ENCODE measurements around the gene ETFB.

DNA sequence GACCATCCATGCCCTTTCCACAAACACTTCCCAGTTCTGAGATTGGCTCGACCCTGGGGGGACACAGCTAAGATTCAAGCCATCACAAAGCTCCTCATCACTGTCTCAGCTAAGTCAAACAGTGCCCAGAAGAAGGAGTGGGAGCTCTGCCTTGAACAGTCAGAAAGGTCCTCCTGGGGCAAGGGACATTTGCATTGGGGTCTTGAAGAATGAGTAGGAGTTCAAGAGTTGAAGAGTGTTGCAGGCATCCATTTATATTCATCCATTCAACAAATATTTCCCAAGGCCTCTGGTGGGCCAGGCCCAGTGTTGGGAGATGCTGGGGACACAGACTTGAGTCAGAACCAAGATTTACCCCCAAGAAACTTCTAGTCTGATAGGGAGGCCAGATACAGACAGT lies 48.2 kb downstream of the ETFB start:
- TF ChIP-seq, protein P1, sequence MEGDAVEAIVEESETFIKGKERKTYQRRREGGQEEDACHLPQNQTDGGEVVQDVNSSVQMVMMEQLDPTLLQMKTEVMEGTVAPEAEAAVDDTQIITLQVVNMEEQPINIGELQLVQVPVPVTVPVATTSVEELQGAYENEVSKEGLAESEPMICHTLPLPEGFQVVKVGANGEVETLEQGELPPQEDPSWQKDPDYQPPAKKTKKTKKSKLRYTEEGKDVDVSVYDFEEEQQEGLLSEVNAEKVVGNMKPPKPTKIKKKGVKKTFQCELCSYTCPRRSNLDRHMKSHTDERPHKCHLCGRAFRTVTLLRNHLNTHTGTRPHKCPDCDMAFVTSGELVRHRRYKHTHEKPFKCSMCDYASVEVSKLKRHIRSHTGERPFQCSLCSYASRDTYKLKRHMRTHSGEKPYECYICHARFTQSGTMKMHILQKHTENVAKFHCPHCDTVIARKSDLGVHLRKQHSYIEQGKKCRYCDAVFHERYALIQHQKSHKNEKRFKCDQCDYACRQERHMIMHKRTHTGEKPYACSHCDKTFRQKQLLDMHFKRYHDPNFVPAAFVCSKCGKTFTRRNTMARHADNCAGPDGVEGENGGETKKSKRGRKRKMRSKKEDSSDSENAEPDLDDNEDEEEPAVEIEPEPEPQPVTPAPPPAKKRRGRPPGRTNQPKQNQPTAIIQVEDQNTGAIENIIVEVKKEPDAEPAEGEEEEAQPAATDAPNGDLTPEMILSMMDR (IDR thresholded peaks at IDR 0.05; ENCODE audit: low read depth, low read length, missing input control): no peak
- TF ChIP-seq RAD21 (IDR thresholded peaks at IDR 0.05): no peak
- no peak for TF ChIP-seq FOXA1 (IDR thresholded peaks at IDR 0.05)
- TF ChIP-seq TAF1 (conservative IDR thresholded peaks at IDR 0.05): no peak
- TF ChIP-seq, protein P2, sequence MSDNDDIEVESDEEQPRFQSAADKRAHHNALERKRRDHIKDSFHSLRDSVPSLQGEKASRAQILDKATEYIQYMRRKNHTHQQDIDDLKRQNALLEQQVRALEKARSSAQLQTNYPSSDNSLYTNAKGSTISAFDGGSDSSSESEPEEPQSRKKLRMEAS (IDR thresholded peaks at IDR 0.05): no peak
- TF ChIP-seq, protein P3, sequence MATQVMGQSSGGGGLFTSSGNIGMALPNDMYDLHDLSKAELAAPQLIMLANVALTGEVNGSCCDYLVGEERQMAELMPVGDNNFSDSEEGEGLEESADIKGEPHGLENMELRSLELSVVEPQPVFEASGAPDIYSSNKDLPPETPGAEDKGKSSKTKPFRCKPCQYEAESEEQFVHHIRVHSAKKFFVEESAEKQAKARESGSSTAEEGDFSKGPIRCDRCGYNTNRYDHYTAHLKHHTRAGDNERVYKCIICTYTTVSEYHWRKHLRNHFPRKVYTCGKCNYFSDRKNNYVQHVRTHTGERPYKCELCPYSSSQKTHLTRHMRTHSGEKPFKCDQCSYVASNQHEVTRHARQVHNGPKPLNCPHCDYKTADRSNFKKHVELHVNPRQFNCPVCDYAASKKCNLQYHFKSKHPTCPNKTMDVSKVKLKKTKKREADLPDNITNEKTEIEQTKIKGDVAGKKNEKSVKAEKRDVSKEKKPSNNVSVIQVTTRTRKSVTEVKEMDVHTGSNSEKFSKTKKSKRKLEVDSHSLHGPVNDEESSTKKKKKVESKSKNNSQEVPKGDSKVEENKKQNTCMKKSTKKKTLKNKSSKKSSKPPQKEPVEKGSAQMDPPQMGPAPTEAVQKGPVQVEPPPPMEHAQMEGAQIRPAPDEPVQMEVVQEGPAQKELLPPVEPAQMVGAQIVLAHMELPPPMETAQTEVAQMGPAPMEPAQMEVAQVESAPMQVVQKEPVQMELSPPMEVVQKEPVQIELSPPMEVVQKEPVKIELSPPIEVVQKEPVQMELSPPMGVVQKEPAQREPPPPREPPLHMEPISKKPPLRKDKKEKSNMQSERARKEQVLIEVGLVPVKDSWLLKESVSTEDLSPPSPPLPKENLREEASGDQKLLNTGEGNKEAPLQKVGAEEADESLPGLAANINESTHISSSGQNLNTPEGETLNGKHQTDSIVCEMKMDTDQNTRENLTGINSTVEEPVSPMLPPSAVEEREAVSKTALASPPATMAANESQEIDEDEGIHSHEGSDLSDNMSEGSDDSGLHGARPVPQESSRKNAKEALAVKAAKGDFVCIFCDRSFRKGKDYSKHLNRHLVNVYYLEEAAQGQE (IDR thresholded peaks at IDR 0.05): no peak
- no peak for TF ChIP-seq YY1 (IDR thresholded peaks at IDR 0.05)
- TF ChIP-seq RXRA (IDR thresholded peaks at IDR 0.05): no peak
- no peak for TF ChIP-seq HNF4G (IDR thresholded peaks at IDR 0.05)
- TF ChIP-seq, protein P4, sequence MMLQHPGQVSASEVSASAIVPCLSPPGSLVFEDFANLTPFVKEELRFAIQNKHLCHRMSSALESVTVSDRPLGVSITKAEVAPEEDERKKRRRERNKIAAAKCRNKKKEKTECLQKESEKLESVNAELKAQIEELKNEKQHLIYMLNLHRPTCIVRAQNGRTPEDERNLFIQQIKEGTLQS (IDR thresholded peaks at IDR 0.05): no peak
- TF ChIP-seq SP1 (IDR thresholded peaks at IDR 0.05): no peak
- no peak for TF ChIP-seq GABPA (IDR thresholded peaks at IDR 0.05 in 1 of 2, conservative IDR thresholded peaks at IDR 0.05 in 1 of 2)
- TF ChIP-seq HNF4A (conservative IDR thresholded peaks at IDR 0.05): no peak
- TF ChIP-seq EGR1 (IDR thresholded peaks at IDR 0.05; ENCODE audit: low read depth in 2 of 2): no peak

Measured in liver (tissue), 3 donors.